ENCODE data around the gene VTI1A.

The VTI1A gene

GRCh38 chr10:112784022-112784461 is 337.0 kb downstream of the VTI1A start:
- DNase-seq (ENCODE audit: low spot score) = no peak

GRCh38 chr10:112785089-112785488 is 338.1 kb downstream of the VTI1A start:
- DNase-seq (ENCODE audit: low spot score) = no peak

- DNase-seq (ENCODE audit: low spot score) = no peak
Measured at GRCh38 chr10:112789248-112789647, 342.2 kb downstream of the VTI1A start.

- DNase-seq (ENCODE audit: low spot score) = no peak
Measured at GRCh38 chr10:112790030-112790429, 343.0 kb downstream of the VTI1A start.

GRCh38 chr10:112790921-112791320 is 343.9 kb downstream of the VTI1A start:
- DNase-seq (ENCODE audit: low spot score) = no peak

GRCh38 chr10:112791447-112791846 is 344.4 kb downstream of the VTI1A start:
- no peak for DNase-seq (ENCODE audit: low spot score)

GRCh38 chr10:112792487-112793201 is 345.6 kb downstream of the VTI1A start:
- peak; percentile 61 for DNase-seq (ENCODE audit: low spot score)

GRCh38 chr10:112793202-112793921 is 346.3 kb downstream of the VTI1A start:
- no peak for DNase-seq (ENCODE audit: low spot score)

- no peak for DNase-seq (ENCODE audit: low spot score)
Measured at GRCh38 chr10:112794201-112794600, 347.2 kb downstream of the VTI1A start.

GRCh38 chr10:112795067-112795466 is 348.1 kb downstream of the VTI1A start:
- DNase-seq (ENCODE audit: low spot score) = no peak

- DNase-seq (ENCODE audit: low spot score) = no peak
Measured at GRCh38 chr10:112797197-112797596, 350.2 kb downstream of the VTI1A start.

GRCh38 chr10:112797855-112798254 is 350.8 kb downstream of the VTI1A start:
- no peak for DNase-seq (ENCODE audit: low spot score)

GRCh38 chr10:112799038-112799437 is 352.0 kb downstream of the VTI1A start:
- no peak for DNase-seq (ENCODE audit: low spot score)

GRCh38 chr10:112799726-112800510 is 352.9 kb downstream of the VTI1A start:
- DNase-seq (ENCODE audit: low spot score) = no peak

GRCh38 chr10:112801004-112801403 is 354.0 kb downstream of the VTI1A start:
- no peak for DNase-seq (ENCODE audit: low spot score)

GRCh38 chr10:112801748-112802147 is 354.7 kb downstream of the VTI1A start:
- no peak for DNase-seq (ENCODE audit: low spot score)

GRCh38 chr10:112802411-112803022 is 355.5 kb downstream of the VTI1A start:
- no peak for DNase-seq (ENCODE audit: low spot score)

- peak; percentile 43 for DNase-seq (ENCODE audit: low spot score)
Measured at GRCh38 chr10:112803961-112804401, 357.0 kb downstream of the VTI1A start.

- no peak for DNase-seq (ENCODE audit: low spot score)
Measured at GRCh38 chr10:112805254-112805590, 358.2 kb downstream of the VTI1A start.

GRCh38 chr10:112805701-112806100 is 358.7 kb downstream of the VTI1A start:
- no peak for DNase-seq (ENCODE audit: low spot score)

GRCh38 chr10:112807013-112807412 is 360.0 kb downstream of the VTI1A start:
- no peak for DNase-seq (ENCODE audit: low spot score)

GRCh38 chr10:112809736-112810135 is 362.7 kb downstream of the VTI1A start:
- DNase-seq (ENCODE audit: low spot score) = no peak
